ENCODE results near the gene FBN1. TPM values are rescaled to one million over a fixed set of nuclear protein-coding genes. Genes with fewer than 3 reads are reported as not detected.

The FBN1 gene
- total RNA-seq, 1 experiment from 2014 or later = 5.2 TPM

- Mint-ChIP-seq H3K4me1 (no peaks in the 10 kb centered on the region), H3K4me3 (no peak overlapping the region), H3K9me3 (no peaks in the 10 kb centered on the region), H3K27me3 (ENCODE audit: low read depth) (no peaks in the 10 kb centered on the region; the same call in 1 of the 2 replicates), H3K36me3 (no peaks in the 10 kb centered on the region), H3K27ac (no peak overlapping the region)
- ATAC-seq (no peak), DNase-seq (ENCODE audit: low spot score) (no peak)
- ChIA-PET CTCF (no interaction called here), POLR2A (no interaction called here)
- TF ChIP-seq NFE2L1 (CRISPR knock-in tag; IDR thresholded peaks at IDR 0.05) (no peak), ZNF512 (CRISPR knock-in tag; IDR thresholded peaks at IDR 0.05; ENCODE audit: borderline replicate concordance) (no peak), JAZF1 (CRISPR knock-in tag; IDR thresholded peaks at IDR 0.05) (no peak), JUN (CRISPR knock-in tag; IDR thresholded peaks at IDR 0.05) (no peak), USF1 (CRISPR knock-in tag; IDR thresholded peaks at IDR 0.05) (no peak), ZNF263 (CRISPR knock-in tag; IDR thresholded peaks at IDR 0.05; ENCODE audit: low read depth) (no peak), SMAD4 (CRISPR knock-in tag; IDR thresholded peaks at IDR 0.05) (no peak), PRDM15 (CRISPR knock-in tag; IDR thresholded peaks at IDR 0.05) (no peak), SOX15 (CRISPR knock-in tag; IDR thresholded peaks at IDR 0.05) (no peak)
Measured at GRCh38 chr15:48657950-48658591, 12.6 kb upstream of the FBN1 start.

- Mint-ChIP-seq H3K27ac (no peak overlapping the region), H3K4me3 (no peak overlapping the region), H3K36me3 (no peaks in the 10 kb centered on the region), H3K4me1 (no peaks in the 10 kb centered on the region), H3K9me3 (no peaks in the 10 kb centered on the region), H3K27me3 (ENCODE audit: low read depth) (no peaks in the 10 kb centered on the region)
- POLR2A ChIA-PET = no interaction called here
- TF ChIP-seq ZNF281 (CRISPR knock-in tag; IDR thresholded peaks at IDR 0.05) (no peak), SMAD3 (CRISPR knock-in tag; IDR thresholded peaks at IDR 0.05; ENCODE audit: borderline replicate concordance) (no peak), ZNF416 (CRISPR knock-in tag; IDR thresholded peaks at IDR 0.05) (no peak), NR2C2 (CRISPR knock-in tag; IDR thresholded peaks at IDR 0.05) (no peak)
- CTCF ChIA-PET = no interaction called here
- DNase-seq (ENCODE audit: low spot score) (no peak), ATAC-seq (no peak)
Measured at GRCh38 chr15:48654801-48655200, 9.3 kb upstream of the FBN1 start.

Data from WTC11 (cell line).